NB4 (cell line): ENCODE data around the gene IL9R.

Experiments
- CTCF ChIP-seq: IDR thresholded peaks from one replicate; pipeline ENCODE4 v1.5.1; 2012; ENCODE audit warnings: low read depth, low read length
- POLR2A ChIP-seq: IDR thresholded peaks from 2 replicates; pipeline ENCODE4 v1.6.1; 2011; ENCODE audit warnings: mild to moderate bottlenecking; ENCODE audit not compliant: insufficient read length; ENCODE audit errors: extremely low read depth
- TF ChIP-seq, protein P1 (sequence below): IDR thresholded peaks from 2 replicates; pipeline ENCODE4 v1.6.1; 2011; ENCODE audit warnings: low read depth, low read length

DNA sequence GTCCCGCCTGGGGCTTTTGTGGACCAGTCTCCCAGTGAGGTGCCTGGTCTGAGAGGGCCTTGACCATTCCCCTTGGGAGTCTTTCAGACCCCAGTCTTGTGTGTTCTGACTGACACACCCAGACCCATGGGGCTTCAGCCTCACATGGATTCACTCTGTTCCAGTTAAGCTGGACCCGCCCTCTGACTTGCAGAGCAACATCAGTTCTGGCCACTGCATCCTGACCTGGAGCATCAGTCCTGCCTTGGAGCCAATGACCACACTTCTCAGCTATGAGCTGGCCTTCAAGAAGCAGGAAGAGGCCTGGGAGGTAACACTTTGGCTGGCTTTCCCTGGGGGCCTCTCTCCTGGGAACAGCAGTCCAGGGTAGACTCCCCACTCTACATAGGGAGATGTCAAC, 6.8 kb downstream of the IL9R start:
- no peak for TF ChIP-seq POLR2A
- TF ChIP-seq CTCF, result no peak
- TF ChIP-seq, protein P1, sequence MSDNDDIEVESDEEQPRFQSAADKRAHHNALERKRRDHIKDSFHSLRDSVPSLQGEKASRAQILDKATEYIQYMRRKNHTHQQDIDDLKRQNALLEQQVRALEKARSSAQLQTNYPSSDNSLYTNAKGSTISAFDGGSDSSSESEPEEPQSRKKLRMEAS, result no peak
